ENCODE results near the gene SHISA5.

DNA sequence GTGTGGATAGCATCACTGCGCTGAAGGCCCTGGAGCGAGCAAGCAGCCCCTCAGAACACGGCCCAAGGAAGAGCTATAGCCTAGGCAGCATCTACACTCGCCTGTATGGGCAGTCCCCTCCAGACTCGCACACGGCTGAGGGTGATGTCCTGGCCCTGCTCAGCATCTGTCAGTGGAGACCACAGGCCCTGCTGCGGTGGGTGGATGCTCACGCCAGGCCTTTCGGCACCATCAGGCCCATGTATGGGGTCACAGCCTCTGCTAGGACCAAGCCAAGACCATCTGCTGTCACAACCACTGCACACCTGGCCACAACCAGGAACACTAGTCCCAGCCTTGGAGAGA is 36.9 kb downstream of the SHISA5 start:
- TF ChIP-seq MYBL2 (CRISPR knock-in tag; IDR thresholded peaks at IDR 0.05) (no peak), NFE2L1 (CRISPR knock-in tag; IDR thresholded peaks at IDR 0.05) (no peak), SP1 (CRISPR knock-in tag; conservative IDR thresholded peaks at IDR 0.05) (no peak), ELF4 (CRISPR knock-in tag; IDR thresholded peaks at IDR 0.05; ENCODE audit: low read depth) (no peak), KAT7 (CRISPR knock-in tag; IDR thresholded peaks at IDR 0.05; ENCODE audit: borderline replicate concordance) (no peak)
- TF ChIP-seq, protein P1, sequence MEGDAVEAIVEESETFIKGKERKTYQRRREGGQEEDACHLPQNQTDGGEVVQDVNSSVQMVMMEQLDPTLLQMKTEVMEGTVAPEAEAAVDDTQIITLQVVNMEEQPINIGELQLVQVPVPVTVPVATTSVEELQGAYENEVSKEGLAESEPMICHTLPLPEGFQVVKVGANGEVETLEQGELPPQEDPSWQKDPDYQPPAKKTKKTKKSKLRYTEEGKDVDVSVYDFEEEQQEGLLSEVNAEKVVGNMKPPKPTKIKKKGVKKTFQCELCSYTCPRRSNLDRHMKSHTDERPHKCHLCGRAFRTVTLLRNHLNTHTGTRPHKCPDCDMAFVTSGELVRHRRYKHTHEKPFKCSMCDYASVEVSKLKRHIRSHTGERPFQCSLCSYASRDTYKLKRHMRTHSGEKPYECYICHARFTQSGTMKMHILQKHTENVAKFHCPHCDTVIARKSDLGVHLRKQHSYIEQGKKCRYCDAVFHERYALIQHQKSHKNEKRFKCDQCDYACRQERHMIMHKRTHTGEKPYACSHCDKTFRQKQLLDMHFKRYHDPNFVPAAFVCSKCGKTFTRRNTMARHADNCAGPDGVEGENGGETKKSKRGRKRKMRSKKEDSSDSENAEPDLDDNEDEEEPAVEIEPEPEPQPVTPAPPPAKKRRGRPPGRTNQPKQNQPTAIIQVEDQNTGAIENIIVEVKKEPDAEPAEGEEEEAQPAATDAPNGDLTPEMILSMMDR (IDR thresholded peaks at IDR 0.05), result no peak
- TF ChIP-seq, protein P2, sequence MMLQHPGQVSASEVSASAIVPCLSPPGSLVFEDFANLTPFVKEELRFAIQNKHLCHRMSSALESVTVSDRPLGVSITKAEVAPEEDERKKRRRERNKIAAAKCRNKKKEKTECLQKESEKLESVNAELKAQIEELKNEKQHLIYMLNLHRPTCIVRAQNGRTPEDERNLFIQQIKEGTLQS (CRISPR knock-in tag; conservative IDR thresholded peaks at IDR 0.05), result no peak
- TF ChIP-seq, protein P3, sequence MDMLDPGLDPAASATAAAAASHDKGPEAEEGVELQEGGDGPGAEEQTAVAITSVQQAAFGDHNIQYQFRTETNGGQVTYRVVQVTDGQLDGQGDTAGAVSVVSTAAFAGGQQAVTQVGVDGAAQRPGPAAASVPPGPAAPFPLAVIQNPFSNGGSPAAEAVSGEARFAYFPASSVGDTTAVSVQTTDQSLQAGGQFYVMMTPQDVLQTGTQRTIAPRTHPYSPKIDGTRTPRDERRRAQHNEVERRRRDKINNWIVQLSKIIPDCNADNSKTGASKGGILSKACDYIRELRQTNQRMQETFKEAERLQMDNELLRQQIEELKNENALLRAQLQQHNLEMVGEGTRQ (CRISPR knock-in tag; IDR thresholded peaks at IDR 0.05), result no peak
- TF ChIP-seq, protein P4, sequence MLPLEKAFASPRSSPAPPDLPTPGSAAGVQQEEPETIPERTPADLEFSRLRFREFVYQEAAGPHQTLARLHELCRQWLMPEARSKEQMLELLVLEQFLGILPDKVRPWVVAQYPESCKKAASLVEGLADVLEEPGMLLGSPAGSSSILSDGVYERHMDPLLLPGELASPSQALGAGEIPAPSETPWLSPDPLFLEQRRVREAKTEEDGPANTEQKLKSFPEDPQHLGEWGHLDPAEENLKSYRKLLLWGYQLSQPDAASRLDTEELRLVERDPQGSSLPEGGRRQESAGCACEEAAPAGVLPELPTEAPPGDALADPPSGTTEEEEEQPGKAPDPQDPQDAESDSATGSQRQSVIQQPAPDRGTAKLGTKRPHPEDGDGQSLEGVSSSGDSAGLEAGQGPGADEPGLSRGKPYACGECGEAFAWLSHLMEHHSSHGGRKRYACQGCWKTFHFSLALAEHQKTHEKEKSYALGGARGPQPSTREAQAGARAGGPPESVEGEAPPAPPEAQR (CRISPR knock-in tag; IDR thresholded peaks at IDR 0.05), result no peak
- TF ChIP-seq, protein P5, sequence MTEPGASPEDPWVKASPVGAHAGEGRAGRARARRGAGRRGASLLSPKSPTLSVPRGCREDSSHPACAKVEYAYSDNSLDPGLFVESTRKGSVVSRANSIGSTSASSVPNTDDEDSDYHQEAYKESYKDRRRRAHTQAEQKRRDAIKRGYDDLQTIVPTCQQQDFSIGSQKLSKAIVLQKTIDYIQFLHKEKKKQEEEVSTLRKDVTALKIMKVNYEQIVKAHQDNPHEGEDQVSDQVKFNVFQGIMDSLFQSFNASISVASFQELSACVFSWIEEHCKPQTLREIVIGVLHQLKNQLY (CRISPR knock-in tag; IDR thresholded peaks at IDR 0.05), result no peak
- TF ChIP-seq, protein P6, sequence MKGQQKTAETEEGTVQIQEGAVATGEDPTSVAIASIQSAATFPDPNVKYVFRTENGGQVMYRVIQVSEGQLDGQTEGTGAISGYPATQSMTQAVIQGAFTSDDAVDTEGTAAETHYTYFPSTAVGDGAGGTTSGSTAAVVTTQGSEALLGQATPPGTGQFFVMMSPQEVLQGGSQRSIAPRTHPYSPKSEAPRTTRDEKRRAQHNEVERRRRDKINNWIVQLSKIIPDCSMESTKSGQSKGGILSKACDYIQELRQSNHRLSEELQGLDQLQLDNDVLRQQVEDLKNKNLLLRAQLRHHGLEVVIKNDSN (CRISPR knock-in tag; IDR thresholded peaks at IDR 0.05), result no peak
